Hepatocyte (in vitro differentiated cells): ENCODE data around the gene LIG3.

Experiments used
- EZH2 ChIP-seq: fragments of 200-600 bp; sonication (generic); IDR thresholded peaks from 2 replicates; pipeline ENCODE4 v1.6.1; 2016; ENCODE audit warnings: antibody characterized with exemption, mild to moderate bottlenecking, borderline replicate concordance
- EZH2phosphoT487 ChIP-seq: fragments of 200-600 bp; sonication (generic); IDR thresholded peaks from one replicate; pipeline ENCODE4 v1.6.1; 2018; ENCODE audit warnings: antibody characterized with exemption, mild to moderate bottlenecking, low read depth, moderate library complexity; ENCODE audit not compliant: unreplicated experiment, severe bottlenecking
- TF ChIP-seq, protein P1 (sequence below): fragments of 200-600 bp; sonication (generic); IDR thresholded peaks from 2 replicates; pipeline ENCODE4 v1.5.1; 2016; ENCODE audit warnings: antibody characterized with exemption, mild to moderate bottlenecking; ENCODE audit not compliant: poor library complexity

DNA sequence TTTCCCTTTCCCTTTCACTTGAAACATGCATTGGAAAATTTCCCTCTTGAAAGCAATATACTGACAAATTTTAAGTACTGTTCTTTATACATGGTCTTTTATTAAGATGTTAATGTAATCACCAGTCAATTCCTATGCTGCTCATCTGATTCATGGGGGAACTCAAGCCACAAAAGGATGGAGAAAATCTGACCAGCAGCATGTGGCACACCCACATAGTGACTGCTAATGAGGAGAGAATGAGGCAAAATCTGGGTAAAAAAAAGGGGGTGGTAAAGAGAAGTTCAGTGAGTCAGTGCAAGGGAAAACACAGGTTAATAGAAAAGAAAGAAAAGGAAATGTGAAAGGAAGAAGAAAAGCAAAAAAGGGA lies 71.9 kb downstream of the LIG3 start:
- TF ChIP-seq, protein P1, sequence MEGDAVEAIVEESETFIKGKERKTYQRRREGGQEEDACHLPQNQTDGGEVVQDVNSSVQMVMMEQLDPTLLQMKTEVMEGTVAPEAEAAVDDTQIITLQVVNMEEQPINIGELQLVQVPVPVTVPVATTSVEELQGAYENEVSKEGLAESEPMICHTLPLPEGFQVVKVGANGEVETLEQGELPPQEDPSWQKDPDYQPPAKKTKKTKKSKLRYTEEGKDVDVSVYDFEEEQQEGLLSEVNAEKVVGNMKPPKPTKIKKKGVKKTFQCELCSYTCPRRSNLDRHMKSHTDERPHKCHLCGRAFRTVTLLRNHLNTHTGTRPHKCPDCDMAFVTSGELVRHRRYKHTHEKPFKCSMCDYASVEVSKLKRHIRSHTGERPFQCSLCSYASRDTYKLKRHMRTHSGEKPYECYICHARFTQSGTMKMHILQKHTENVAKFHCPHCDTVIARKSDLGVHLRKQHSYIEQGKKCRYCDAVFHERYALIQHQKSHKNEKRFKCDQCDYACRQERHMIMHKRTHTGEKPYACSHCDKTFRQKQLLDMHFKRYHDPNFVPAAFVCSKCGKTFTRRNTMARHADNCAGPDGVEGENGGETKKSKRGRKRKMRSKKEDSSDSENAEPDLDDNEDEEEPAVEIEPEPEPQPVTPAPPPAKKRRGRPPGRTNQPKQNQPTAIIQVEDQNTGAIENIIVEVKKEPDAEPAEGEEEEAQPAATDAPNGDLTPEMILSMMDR, result no peak
- TF ChIP-seq EZH2phosphoT487 (no peak), EZH2 (no peak)
